KOPT-K1 (cell line): ENCODE data around the gene TEX12.
"Not testable (repeated sequence)": the region's sequence is repeated elsewhere in the genome, so short reads cannot be mapped to it uniquely, and the experiment has no call there.

Experiments used
- H3K27ac ChIP-seq: fragments of 200-600 bp; sonication (generic); 2 replicates; pipeline ENCODE4 v1.5.1; 2016; ENCODE audit warnings: antibody characterized with exemption, mild to moderate bottlenecking, low read depth, low read length; ENCODE audit not compliant: poor library complexity, severe bottlenecking
- H3K36me3 ChIP-seq: fragments of 200-600 bp; sonication (generic); 2 replicates; pipeline ENCODE4 v1.5.1; 2017; ENCODE audit warnings: antibody characterized with exemption, mild to moderate bottlenecking, low read length, moderate library complexity; ENCODE audit not compliant: insufficient read depth
- H3K9me3 ChIP-seq: fragments of 200-600 bp; sonication (generic); 2 replicates; pipeline ENCODE4 v1.5.1; 2017; ENCODE audit warnings: antibody characterized with exemption, low read length, mild to moderate bottlenecking; ENCODE audit not compliant: insufficient read depth, poor library complexity, severe bottlenecking

The TEX12 gene

DNA sequence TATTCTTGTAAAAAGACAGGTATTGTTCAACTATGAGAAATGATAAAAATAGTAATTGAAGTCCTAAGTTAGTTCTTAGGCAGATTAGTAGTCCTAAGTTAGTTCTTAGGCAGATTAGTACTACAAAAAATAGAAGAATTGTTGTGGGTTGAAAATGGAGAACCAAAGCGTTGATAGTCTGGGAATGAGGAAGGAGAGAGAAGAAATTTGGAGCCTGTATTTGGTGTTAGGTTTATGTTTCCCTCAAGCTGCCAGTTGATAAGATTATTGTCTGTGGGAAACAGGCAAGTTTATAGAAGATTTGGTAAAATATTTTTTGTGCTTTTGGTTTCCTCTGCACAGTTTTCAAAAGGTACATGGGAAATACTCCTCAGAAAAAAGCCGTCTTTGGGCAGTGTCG lies 11.8 kb downstream of the TEX12 start:
- H3K36me3 ChIP-seq, result no peaks in the 10 kb centered on the region
- H3K9me3 ChIP-seq, result no peaks in the 10 kb centered on the region
- no peak overlapping the region for H3K27ac ChIP-seq

DNA sequence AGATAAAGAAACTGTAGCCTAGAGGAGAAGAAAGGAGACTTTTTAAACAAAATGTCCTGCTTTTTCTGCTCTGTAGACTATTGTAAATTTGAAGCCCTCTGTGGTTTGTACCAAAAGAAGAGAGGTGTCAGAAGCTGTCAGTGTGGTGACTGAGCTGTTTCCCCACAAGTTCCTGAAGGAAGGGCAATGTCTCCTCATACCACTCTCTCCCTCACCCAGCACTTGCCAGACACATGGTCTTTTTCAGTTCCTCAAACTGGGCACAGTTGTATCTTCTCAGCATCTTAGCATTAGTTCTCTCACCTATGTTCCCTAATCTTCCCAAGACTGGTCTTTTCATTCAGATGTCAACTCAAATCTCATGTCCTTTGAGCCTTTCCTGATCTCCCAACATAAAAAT lies 12.4 kb downstream of the TEX12 start:
- Histone ChIP-seq H3K27ac (no peak overlapping the region), H3K36me3 (no peaks in the 10 kb centered on the region), H3K9me3 (no peaks in the 10 kb centered on the region)

DNA sequence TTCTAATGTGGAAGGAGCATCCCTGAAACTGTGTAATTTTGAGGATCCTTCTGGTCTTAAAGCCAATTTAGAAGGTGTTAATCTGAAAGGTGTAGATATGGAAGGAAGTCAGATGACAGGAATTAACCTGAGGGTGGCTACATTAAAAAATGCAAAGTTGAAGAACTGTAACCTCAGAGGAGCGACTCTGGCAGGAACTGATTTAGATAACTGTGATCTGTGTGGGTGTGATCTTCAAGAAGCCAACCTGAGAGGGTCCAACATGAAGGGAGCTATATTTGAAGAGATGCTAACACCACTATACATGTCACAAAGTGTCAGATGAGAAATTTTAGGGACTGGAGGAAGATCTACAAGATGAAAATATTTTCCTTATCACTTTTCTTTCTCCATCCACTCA lies 15.7 kb downstream of the TEX12 start:
- Histone ChIP-seq H3K9me3 (no peaks in the 10 kb centered on the region), H3K36me3 (no peaks in the 10 kb centered on the region), H3K27ac (no peak overlapping the region)

DNA sequence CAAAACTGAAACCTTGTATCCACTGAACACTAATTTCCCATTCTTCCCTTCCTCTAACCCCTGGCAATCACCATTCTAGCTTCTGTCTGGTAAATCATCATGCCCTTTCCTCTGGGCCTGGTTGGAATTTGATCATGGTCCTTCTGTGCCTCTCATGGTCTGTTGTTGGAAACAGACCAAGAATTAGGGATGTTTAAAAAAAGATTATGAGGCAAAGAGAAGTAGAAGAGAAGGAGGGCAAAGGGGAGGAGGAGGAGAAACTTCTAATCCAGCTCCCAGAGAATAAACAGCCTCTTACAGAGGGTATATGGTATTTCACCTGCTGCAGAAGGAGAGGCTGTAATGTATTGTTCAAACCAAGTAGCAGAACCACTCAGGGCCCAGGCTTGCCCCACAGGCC lies 18.7 kb downstream of the TEX12 start:
- no peaks in the 10 kb centered on the region for H3K9me3 ChIP-seq

DNA sequence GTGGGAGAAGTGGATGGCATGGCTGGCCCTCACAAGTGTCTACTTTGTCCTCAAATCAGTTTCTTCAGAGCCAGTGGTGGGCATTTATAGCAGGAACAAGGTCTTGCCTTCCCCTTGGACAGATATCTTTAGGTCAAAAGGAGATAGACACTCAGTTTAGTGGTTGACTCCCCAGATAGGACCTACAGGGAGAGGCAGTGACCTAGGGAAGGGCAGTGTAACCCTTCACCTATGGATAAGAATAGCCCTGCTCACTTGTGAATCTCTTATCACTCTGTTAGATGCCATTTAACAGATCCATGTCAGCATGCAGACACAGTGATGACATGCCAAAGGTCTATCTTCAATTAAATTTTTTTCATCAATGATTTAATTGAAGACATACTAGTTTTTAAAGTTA lies 19.1 kb downstream of the TEX12 start:
- Histone ChIP-seq H3K36me3 (no peaks in the 10 kb centered on the region), H3K9me3 (no peaks in the 10 kb centered on the region), H3K27ac (no peak overlapping the region)

More for the DNA sequence above, 18.7 kb downstream of the TEX12 start:
- no peak overlapping the region for H3K27ac ChIP-seq
- H3K36me3 ChIP-seq, result no peaks in the 10 kb centered on the region

DNA sequence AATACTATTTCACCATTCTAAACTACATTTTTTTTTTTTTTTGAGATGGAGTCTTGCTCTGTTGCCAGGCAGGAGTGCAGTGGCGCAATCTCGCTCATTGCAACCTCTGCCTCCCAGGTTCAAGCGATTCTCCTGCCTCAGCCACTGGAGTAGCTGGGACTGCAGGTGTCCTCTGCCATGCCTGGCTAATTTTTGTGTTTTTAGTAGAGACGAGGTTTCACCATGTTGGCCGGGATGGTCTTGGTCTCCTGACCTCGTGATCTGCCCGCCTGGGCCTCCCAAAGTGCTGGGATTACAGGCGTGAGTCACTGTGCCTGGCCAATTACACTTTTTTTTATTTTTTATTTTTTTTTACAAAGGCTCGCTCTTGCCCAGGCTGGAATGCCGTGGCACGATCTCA lies 27.9 kb downstream of the TEX12 start:
- H3K36me3 ChIP-seq, H3K27ac ChIP-seq, H3K9me3 ChIP-seq: not testable (repeated sequence)

DNA sequence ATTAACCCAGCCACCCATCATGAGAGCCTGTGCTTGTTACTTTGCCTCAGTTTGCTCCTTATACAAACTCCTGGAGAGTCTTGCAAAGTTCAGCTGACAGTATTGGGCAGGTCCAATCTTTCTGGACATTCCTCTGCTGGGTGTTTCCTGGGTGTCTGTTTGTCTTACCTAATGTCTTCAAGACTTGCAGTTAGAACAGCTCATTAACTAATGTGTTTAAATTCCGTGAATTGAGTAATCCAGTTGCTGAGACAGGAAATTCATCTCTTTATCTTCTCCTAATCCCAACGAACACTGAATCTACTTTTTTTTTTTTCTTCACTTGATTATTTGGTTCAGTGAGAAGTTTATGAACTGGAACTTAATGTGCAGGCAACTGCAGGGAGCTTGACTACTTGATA lies 28.8 kb downstream of the TEX12 start:
- Histone ChIP-seq H3K36me3 (no peaks in the 10 kb centered on the region), H3K9me3 (no peaks in the 10 kb centered on the region), H3K27ac (no peak overlapping the region)

DNA sequence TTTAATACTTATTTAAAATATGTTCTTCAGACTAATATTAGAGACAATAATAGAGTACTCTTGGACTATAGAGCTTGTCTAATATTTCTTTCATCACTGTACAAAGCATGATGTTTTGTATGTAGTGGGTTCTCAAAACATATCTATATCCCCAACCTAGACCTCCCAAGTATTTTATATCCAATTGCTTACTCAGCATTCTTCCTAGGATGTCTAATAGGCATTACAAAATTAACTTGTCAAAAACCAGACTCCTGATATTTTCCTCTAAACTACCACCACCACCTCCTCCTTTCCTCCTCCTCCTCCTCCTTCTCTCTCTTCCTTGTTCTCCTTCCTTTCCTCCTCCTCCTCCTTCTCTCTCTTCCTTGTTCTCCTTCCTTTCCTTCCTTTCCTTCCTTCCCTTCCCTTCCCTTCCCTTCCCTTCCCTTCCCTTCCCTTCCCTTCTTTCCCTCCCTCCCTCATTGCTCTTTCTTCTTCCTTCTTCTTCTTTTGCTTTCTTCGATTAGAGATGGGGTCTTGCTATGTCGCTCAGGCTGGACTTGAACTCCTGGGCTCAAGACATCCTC lies 29.4 kb downstream of the TEX12 start:
- no peaks in the 10 kb centered on the region for H3K36me3 ChIP-seq
- H3K27ac ChIP-seq, result no peak overlapping the region
- H3K9me3 ChIP-seq, result no peaks in the 10 kb centered on the region

DNA sequence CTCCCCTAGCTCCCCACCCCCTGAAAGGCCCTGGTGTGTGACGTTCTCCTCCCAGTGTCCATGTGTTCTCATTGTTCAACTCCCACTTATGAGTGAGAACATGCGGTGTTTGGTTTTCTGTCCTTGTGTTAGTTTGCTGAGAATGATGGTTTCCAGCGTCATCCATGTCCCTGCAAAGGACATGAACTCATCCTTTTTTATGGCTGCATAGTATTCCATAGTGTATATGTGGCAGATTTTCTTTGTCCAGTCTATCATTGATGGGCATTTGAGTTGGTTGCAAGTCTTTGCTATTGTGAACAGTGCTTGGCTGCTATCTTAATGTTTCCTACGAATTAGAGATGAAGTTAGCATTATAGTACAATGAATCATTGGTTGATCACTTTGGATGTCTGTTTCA lies 31.9 kb downstream of the TEX12 start:
- H3K9me3 ChIP-seq, H3K27ac ChIP-seq, H3K36me3 ChIP-seq: not testable (repeated sequence)

DNA sequence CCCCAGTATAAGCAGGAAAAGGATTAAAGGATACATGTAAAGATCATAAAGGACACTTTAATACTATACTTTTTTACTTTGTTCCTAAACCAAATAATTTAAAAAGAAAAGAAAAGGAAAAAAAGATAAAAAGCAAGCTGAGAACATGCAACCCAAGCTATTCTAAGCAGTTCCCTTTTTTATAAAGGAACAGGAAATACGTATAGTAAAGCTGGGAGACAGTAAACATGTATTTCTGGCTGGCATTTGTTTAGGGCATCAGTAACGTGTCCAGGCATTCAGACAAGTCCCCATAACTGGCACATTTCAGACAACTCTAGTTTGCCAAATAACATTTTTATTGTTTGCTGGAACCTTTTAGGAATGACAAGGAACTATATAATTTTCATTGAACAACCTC lies 33.1 kb downstream of the TEX12 start:
- H3K9me3 ChIP-seq, result no peaks in the 10 kb centered on the region
- no peaks in the 10 kb centered on the region for H3K36me3 ChIP-seq
- H3K27ac ChIP-seq, result no peak overlapping the region

DNA sequence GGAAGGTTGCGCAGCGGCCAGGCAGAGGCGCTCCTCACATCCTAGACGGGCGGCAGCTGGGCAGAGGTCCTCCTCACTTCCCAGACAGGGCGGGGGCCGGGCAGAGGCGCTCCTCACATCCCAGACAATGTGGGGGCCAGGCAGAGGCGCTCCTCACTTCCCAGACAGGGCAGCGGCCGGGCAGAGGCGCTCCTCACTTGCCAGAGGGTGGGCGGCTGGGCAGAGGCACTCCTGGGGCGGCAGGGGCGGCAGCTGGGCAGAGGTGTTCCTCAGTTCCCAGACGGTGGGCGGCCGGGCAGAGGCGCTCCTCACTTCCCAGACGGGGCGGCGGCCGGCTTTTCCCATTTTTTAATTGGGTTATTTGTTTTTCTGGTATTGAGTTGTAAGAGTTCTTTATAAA lies 38.9 kb downstream of the TEX12 start:
- no peaks in the 10 kb centered on the region for H3K36me3 ChIP-seq
- H3K9me3 ChIP-seq, result no peaks in the 10 kb centered on the region
- H3K27ac ChIP-seq, result no peak overlapping the region

DNA sequence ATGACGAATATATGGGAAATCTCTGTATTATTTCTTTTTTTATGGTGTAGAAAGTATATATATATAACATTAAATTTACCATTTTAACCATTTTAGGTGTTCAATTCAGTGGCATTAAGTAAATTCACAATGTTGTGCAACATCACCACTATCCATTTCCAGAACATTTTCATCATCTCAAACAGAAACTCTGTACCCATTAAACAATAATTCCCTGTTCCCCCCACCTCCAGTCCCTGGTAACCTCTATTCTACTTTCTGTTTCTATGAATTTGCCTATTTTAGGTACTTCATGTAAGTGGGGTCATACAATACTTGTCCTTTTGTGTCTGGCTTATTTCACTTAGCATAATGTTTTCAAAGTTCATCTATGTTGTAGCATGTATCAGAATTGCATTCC lies 43.7 kb downstream of the TEX12 start:
- Histone ChIP-seq H3K36me3 (no peaks in the 10 kb centered on the region), H3K27ac (no peak overlapping the region), H3K9me3 (no peaks in the 10 kb centered on the region)

DNA sequence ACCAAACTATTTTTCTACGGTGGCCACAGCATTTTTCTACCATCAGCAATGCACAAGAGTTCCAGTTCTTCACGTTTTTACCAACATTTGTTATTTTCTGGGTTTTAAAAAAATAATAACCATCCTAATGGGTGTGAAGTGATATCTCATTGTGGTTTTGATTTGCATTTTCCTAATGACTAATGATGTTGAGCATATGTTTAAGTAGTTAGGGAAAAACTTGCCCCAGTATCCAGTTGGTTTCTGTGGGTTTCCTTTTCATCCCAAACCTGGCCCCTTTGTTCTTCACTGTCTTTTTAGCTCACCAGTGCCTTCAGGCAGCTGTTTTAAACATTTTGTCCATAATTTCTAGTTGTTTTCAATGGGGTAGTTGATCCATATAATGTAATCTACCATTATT lies 44.4 kb downstream of the TEX12 start:
- H3K36me3 ChIP-seq, result no peaks in the 10 kb centered on the region
- H3K9me3 ChIP-seq, result no peaks in the 10 kb centered on the region
- no peak overlapping the region for H3K27ac ChIP-seq

DNA sequence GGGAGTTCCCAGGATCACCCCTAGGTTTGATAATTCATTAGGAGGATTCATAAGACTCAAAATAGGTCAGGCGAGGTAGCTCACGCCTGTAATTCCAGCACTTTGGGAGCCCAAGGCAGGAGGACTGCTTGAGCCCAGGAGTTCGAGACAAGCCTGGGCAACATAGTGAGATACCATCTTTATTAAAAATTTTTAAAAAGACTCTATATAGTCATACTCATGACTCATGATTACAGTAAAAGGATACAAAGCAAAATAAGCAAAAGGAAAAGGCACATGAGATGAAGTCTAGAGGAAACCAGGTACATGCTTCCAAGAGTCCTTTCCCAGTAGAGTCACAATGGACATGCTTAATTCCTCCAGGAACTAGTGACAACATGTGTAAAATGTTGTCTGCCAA lies 45.1 kb downstream of the TEX12 start:
- no peaks in the 10 kb centered on the region for H3K36me3 ChIP-seq

DNA sequence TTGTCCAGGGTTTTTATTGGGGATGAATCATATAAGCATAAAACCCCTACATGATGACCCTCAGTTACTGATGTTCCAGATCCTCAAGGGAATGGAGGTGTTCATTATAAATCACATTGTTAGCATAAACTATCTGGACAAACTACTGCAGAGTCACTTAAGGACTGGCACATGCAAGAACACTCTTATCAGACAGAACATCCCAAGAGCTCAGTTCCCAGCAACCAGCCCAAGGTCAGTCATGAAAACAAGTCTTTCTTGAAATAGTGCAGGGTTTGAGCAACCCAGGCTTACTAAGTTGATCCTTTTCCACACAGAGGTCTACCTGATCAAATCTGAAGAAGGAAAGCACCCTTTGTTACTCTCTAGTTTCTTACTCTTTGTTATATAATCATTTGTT lies 45.5 kb downstream of the TEX12 start:
- H3K36me3 ChIP-seq, result no peaks in the 10 kb centered on the region
- no peaks in the 10 kb centered on the region for H3K9me3 ChIP-seq
- no peak overlapping the region for H3K27ac ChIP-seq

More for the DNA sequence above, 45.1 kb downstream of the TEX12 start:
- H3K27ac ChIP-seq, result no peak overlapping the region
- no peaks in the 10 kb centered on the region for H3K9me3 ChIP-seq

DNA sequence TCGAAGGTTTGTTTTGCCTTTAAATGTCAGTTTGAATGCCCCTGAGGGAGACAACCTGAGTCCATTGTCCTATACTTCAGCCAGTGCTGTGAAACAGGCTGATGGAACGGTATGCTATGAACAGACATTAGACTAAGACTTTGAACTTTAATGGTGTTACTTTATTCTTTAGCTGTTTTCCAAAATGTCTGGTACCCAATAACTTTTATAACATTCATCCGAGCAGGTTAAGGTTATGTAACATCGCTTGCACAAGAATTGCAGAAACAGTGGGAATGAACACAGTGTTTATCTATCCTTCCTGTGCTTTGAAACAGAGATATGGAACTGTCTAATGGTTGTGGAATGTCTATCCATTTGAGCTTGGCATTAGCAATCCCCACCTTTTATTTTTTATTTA lies 46.6 kb downstream of the TEX12 start:
- no peaks in the 10 kb centered on the region for H3K36me3 ChIP-seq
- H3K27ac ChIP-seq, result no peak overlapping the region
- no peaks in the 10 kb centered on the region for H3K9me3 ChIP-seq

DNA sequence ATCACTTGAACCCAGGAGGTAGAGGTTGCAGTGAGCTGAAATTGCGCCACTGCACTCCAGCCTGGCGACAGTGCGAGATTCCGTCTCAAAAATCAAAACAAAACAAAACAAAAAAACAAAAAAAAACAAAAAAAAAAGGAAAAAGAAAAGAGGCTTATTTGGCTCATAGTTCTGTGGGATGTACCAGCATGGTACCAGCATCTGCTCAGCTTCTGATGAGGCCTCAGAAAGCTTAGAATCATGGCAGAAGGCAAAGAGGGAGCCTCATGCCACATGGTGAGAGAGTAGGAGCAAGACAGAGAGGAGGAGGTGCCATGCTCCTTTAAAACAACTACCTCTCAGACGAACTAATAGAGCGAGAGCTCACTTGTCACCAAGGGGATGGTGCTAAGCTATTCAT lies 48.4 kb downstream of the TEX12 start:
- H3K36me3 ChIP-seq, result no peaks in the 10 kb centered on the region
- H3K27ac ChIP-seq, result no peak overlapping the region
- no peaks in the 10 kb centered on the region for H3K9me3 ChIP-seq
